ENCODE results near the gene MYO1B.

MYO1B gene

GRCh38 chr2:191301971-191302370 lies 56.8 kb downstream of the MYO1B start:
- DNase-seq, result peak; percentile 64

GRCh38 chr2:191302459-191303139 lies 57.4 kb downstream of the MYO1B start:
- peak; percentile 84 for DNase-seq

GRCh38 chr2:191303140-191304005 lies 58.2 kb downstream of the MYO1B start:
- DNase-seq, result peak; percentile 96

GRCh38 chr2:191304939-191305875 lies 60.0 kb downstream of the MYO1B start:
- no peak for DNase-seq

- DNase-seq, result no peak
Observed at GRCh38 chr2:191308026-191308425, 62.8 kb downstream of the MYO1B start.

GRCh38 chr2:191311156-191311555 lies 66.0 kb downstream of the MYO1B start:
- no peak for DNase-seq

- peak; percentile 88 for DNase-seq
Observed at GRCh38 chr2:191311627-191312026, 66.4 kb downstream of the MYO1B start.

GRCh38 chr2:191312163-191312562 lies 67.0 kb downstream of the MYO1B start:
- DNase-seq, result peak; percentile 23

GRCh38 chr2:191312662-191313061 lies 67.5 kb downstream of the MYO1B start:
- no peak for DNase-seq

GRCh38 chr2:191314697-191315364 lies 69.6 kb downstream of the MYO1B start:
- no peak for DNase-seq

GRCh38 chr2:191315365-191315752 lies 70.2 kb downstream of the MYO1B start:
- no peak for DNase-seq

- no peak for DNase-seq
Observed at GRCh38 chr2:191316246-191316994, 71.2 kb downstream of the MYO1B start.

GRCh38 chr2:191318037-191318728 lies 73.0 kb downstream of the MYO1B start:
- DNase-seq, result no peak

- peak; percentile 8 for DNase-seq
Observed at GRCh38 chr2:191318729-191319078, 73.5 kb downstream of the MYO1B start.

- no peak for DNase-seq
Observed at GRCh38 chr2:191319186-191319585, 74.0 kb downstream of the MYO1B start.

- no peak for DNase-seq
Observed at GRCh38 chr2:191320881-191321280, 75.7 kb downstream of the MYO1B start.

GRCh38 chr2:191321861-191322662 lies 76.9 kb downstream of the MYO1B start:
- no peak for DNase-seq

GRCh38 chr2:191322828-191323506 lies 77.8 kb downstream of the MYO1B start:
- DNase-seq, result no peak

GRCh38 chr2:191325651-191326365 lies 80.6 kb downstream of the MYO1B start:
- no peak for DNase-seq
